Psoas muscle (tissue), 8 donors: ENCODE results near the gene POU3F2. TPM values are rescaled to one million over a fixed set of nuclear protein-coding genes. Genes with fewer than 3 reads are reported as not detected.

Experiments used
- ATAC-seq, 4 donors: fragments of 200-7000 bp; cut with Tn5 transposase; one replicate each; pipeline ENCODE4 v1.9.1; 2020; ENCODE audit warnings: moderate library complexity in 3 of 4, mild to moderate bottlenecking in 2 of 4
- DNase-seq, 2 donors: peaks; one replicate each; pipeline ENCODE4 v3.0.0-alpha.2; 2020
- H3K27ac ChIP-seq: fragments of 200-600 bp; one replicate; pipeline ENCODE4 v1.8.0; 2022
- H3K27me3 ChIP-seq, 3 donors: fragments of 200-600 bp in 1 of 3; one replicate each; pipeline versions ENCODE4 v1.6.1 to v1.8.0; 2013 to 2022; ENCODE audit warnings: low read length in 2 of 3, mild to moderate bottlenecking in 2 of 3, moderate library complexity in 1 of 3; ENCODE audit not compliant: insufficient read depth in 3 of 3
- H3K36me3 ChIP-seq, 2 donors: fragments of 200-600 bp in 1 of 2; one replicate each; pipeline versions ENCODE4 v1.6.1 to v1.8.0; 2013 to 2022; ENCODE audit warnings: low read depth in 1 of 2, mild to moderate bottlenecking in 1 of 2, moderate library complexity in 1 of 2; ENCODE audit not compliant: insufficient read depth in 1 of 2
- H3K4me1 ChIP-seq: fragments of 200-600 bp; one replicate; pipeline ENCODE4 v1.8.0; 2022
- H3K4me3 ChIP-seq: fragments of 200-600 bp; one replicate; pipeline ENCODE4 v1.8.0; 2022; ENCODE audit warnings: mild to moderate bottlenecking
- H3K9me3 ChIP-seq: fragments of 200-600 bp; one replicate; pipeline ENCODE4 v1.8.0; 2022
- CTCF ChIP-seq: fragments of 200-600 bp; IDR thresholded peaks from one replicate; pipeline ENCODE4 v1.8.0; 2022; ENCODE audit warnings: antibody characterized with exemption
- WGBS, 3 donors: extraction: QIAGEN DNeasy Blood & Tissue Kit; methylation state at CpG; one replicate each; pipeline versions ENCODE4 v1.1.6 to v1.1.7; 2013; 5-methylcytosine and 5-hydroxymethylcytosine counted together
- intact Hi-C, 2 donors: fragments of 100-400 bp; cut with DNase I; formaldehyde crosslinking; loops; one replicate each; pipeline versions ENCODE4 v1.11.0 to v1.14.2; 2022
- polyA plus RNA-seq, 3 donors: library from polyadenylated mRNA; stranded (reverse); fragments of 200-250 nt; gene quantifications; one replicate each; pipeline ENCODE4 v1.2.3, GENCODE V29; 2013
- total RNA-seq, 4 donors: library from RNA; stranded (reverse); fragmentation: NEBNext Ultra II Directional in 2 of 4; extraction: Animal tissue kit (Norgen Biotek cat#: 25700) in 2 of 4; gene quantifications; one replicate each; pipeline versions ENCODE4 v1.2.1 to v1.2.4, GENCODE V29; 2021 to 2023
- donor health status: healthy with polysubstance abuse.
- donor health status: DM: no; HTN: no; CAD: no; lungs with moderate emphysema.
- donor health status: Bipolar disorder and iron deficiency.
- donor health status: healthy.
- donor health status: DM: yes; HTN: yes; CAD: no.
- donor health status: DM: no; HTN: no; CAD: no.
- donor health status: DM: no; HTN: no; CAD: no.
- donor health status: DM: yes; HTN: yes; CAD: no.

The POU3F2 gene
- total and polyA plus RNA-seq, 7 donors, result 0.01 TPM; not detected in 6

- WGBS, 3 donors, result 44 to 59% (median 50%) methylated on average over 6 of the region's 6 CpGs
- no peaks in the 10 kb centered on the region for H3K36me3 ChIP-seq
Measured at GRCh38 chr6:98797217-98797994, 37.0 kb upstream of the POU3F2 start.

GRCh38 chr6:98800866-98801265 is 33.5 kb upstream of the POU3F2 start:
- no peak for ATAC-seq
- no peak for DNase-seq
- Histone ChIP-seq H3K9me3 (peaks cover 3% of the 10 kb centered on the region), H3K4me1 (no peaks in the 10 kb centered on the region), H3K27ac (no peak overlapping the region), H3K36me3 (no peaks in the 10 kb centered on the region), H3K4me3 (no peak overlapping the region), H3K27me3 (peaks cover 0 to 9% (median 0%) of the 10 kb centered on the region in 3 donors)
- TF ChIP-seq CTCF, result no peak
- 71 to 83% (median 78%) methylated on average over 3 of the region's 3 CpGs for WGBS, 3 donors
- intact Hi-C loops, result no loop called here

More at GRCh38 chr6:98797217-98797994, 37.0 kb upstream of the POU3F2 start:
- Histone ChIP-seq H3K9me3 (no peaks in the 10 kb centered on the region), H3K4me1 (no peaks in the 10 kb centered on the region), H3K4me3 (no peak overlapping the region), H3K27me3 (peaks cover 0 to 3% (median 0%) of the 10 kb centered on the region in 3 donors), H3K27ac (no peak overlapping the region)
- no peak for TF ChIP-seq CTCF
- no peak for DNase-seq
- intact Hi-C loops, result no loop called here
- ATAC-seq, result no peak

GRCh38 chr6:98808541-98809210 is 25.7 kb upstream of the POU3F2 start:
- Histone ChIP-seq H3K27me3 (peaks cover 0 to 6% (median 0%) of the 10 kb centered on the region in 3 donors), H3K27ac (no peak overlapping the region), H3K4me3 (no peak overlapping the region), H3K9me3 (peaks cover 3% of the 10 kb centered on the region), H3K4me1 (no peaks in the 10 kb centered on the region), H3K36me3 (no peaks in the 10 kb centered on the region)
- no peak for TF ChIP-seq CTCF
- ATAC-seq, result no peak
- intact Hi-C loops, result no loop called here
- WGBS, 3 donors, result 76 to 82% (median 79%) methylated on average over 4 of the region's 4 CpGs
- DNase-seq, result no peak

GRCh38 chr6:98812220-98812619 is 22.2 kb upstream of the POU3F2 start:
- H3K4me3 ChIP-seq, result no peak overlapping the region
- H3K4me1 ChIP-seq, result no peaks in the 10 kb centered on the region
- H3K36me3 ChIP-seq, result no peaks in the 10 kb centered on the region
- 92 to 93% (median 93%) methylated on average over 4 of the region's 4 CpGs for WGBS, 3 donors
- no peak overlapping the region for H3K27ac ChIP-seq
- H3K27me3 ChIP-seq, result peaks cover 0 to 3% (median 0%) of the 10 kb centered on the region in 3 donors
- no peak for DNase-seq
- intact Hi-C loops, result no loop called here
- peaks cover 5% of the 10 kb centered on the region for H3K9me3 ChIP-seq
- TF ChIP-seq CTCF, result no peak
- ATAC-seq, result no peak
